Activated CD4-positive, alpha-beta memory T cell treated with anti-CD3 and anti-CD28 coated beads, Interleukin-2, amount 10 ng/mL, durations not matched to agents 7 days and 5 days (primary cell): ENCODE results near the gene ITGAL. TPM values are rescaled to one million over a fixed set of nuclear protein-coding genes. Genes with fewer than 3 reads are reported as not detected.

Experiments
- CTCF ChIA-PET: fragments of 350-600 bp; sonication (Branson Sonifier 250); formaldehyde crosslinking; loops from one replicate; lab custom pipeline; 2021; ENCODE audit warnings: antibody characterized with exemption, inconsistent platforms; lab: Charles Lee
- POLR2A ChIA-PET: fragments of 350-600 bp; sonication (Branson Sonifier 250); formaldehyde crosslinking; loops from one replicate; lab custom pipeline; 2021; ENCODE audit warnings: antibody characterized with exemption; lab: Charles Lee
- DNase-seq: peaks from one replicate; pipeline ENCODE4 v3.0.0-alpha.2; 2020
- H3K27ac Mint-ChIP-seq: one replicate; pipeline ENCODE4 v1.8.0; 2021; ENCODE audit warnings: mild to moderate bottlenecking, mixed read lengths
- H3K27me3 Mint-ChIP-seq: one replicate; pipeline ENCODE4 v1.8.0; 2021; ENCODE audit warnings: mixed read lengths
- H3K36me3 Mint-ChIP-seq: one replicate; pipeline ENCODE4 v1.8.0; 2021; ENCODE audit warnings: low read depth, mixed read lengths
- H3K4me1 Mint-ChIP-seq: one replicate; pipeline ENCODE4 v1.8.0; 2021; ENCODE audit warnings: mixed read lengths
- H3K4me3 Mint-ChIP-seq: one replicate; pipeline ENCODE4 v1.8.0; 2021; ENCODE audit warnings: mild to moderate bottlenecking, mixed read lengths
- H3K9me3 Mint-ChIP-seq: one replicate; pipeline ENCODE4 v1.8.0; 2021; ENCODE audit warnings: mixed read lengths
- total RNA-seq, 2 experiments: library from RNA; stranded (reverse); gene quantifications; one replicate each; pipeline ENCODE4 v1.2.3, GENCODE V29; 2021

The ITGAL gene
- total RNA-seq, 2 experiments from 2014 or later = 583 to 586 TPM

DNA sequence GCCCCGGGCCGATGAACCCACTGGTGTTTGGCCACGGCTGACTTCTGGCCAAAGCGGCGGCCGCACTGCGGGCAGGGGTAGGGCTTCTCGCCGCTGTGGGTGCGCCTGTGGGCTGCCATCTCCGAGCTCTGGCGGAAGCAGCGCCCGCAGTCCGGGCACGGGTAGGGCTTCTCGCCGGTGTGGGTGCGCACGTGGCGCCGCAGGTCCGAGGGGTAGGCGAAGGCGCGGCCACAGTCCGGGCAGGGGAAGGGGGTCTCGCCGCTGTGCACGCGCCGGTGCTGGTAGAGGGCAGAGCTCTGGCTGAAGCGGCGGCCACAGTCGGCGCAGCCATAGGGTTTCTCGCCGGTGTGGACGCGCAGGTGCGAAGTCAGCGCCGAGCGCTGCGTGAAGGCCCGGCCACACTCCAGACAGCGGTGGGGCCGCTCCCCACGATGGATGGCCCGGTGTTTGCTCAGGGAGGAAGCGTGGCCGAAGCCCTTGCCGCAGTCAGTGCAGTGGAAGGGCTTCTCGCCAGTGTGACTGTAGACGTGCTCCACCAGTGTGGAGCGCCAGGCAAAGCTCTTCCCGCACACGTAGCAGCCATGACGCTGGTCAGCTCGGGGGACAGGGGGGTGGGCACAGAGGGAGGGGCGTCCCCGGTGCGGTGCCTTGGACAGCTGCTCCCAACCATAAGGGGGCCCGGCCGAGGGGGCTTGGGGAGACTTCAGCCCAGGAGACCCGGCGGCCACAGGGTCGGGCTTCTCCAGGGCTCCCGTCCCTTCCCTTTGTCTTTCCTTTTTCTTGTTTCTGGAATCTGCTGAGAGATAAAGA lies 83.0 kb downstream of the ITGAL start:
- no peak for DNase-seq
- H3K36me3 Mint-ChIP-seq = peaks cover 38% of the 10 kb centered on the region

DNA sequence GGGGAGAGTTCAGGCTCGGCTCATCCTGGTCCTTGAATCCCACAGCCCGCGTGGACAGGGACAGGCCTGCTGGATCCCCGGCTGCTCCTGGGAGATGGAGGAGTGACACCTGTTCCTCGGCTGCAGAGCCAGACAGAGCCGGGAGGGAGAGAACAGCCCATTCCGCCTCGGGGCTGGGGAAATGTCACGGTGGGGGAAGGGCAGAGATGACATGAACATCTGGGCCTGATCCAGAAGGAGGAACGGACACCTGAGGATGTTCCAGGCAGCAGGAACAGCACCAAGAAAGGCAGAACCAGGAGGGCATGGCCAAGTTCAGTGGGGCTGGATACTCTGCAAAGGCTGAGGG lies 83.6 kb downstream of the ITGAL start:
- ChIA-PET CTCF (interaction anchor here (2.7 to 4.0 kb wide), 2 partner anchors 21 to 27 kb away, joined by 18 to 90 read pairs; partner anchors contain the start of gene ZNF747), POLR2A (interaction anchor here (2.5 to 4.2 kb wide), 3 partner anchors 10 to 29 kb away, joined by 7 to 189 read pairs (median 41); partner anchors contain the start of genes ZNF747 and ZNF785)
- Mint-ChIP-seq H3K4me3 (peak overlapping the region; percentile 59), H3K27me3 (no peaks in the 10 kb centered on the region), H3K9me3 (no peaks in the 10 kb centered on the region), H3K36me3 (peaks cover 38% of the 10 kb centered on the region), H3K4me1 (peaks cover 64% of the 10 kb centered on the region), H3K27ac (peak overlapping the region; percentile 40)
- no peak for DNase-seq

More for the DNA sequence above, 83.0 kb downstream of the ITGAL start:
- peaks cover 65% of the 10 kb centered on the region for H3K4me1 Mint-ChIP-seq
- ChIA-PET POLR2A (interaction anchor here (1.5 to 2.5 kb wide), 3 partner anchors 10 to 20 kb away, joined by 5 to 22 read pairs (median 7); partner anchors contain the start of genes ZNF688 and ZNF747), CTCF (interaction anchor here (1.2 to 4.0 kb wide), 2 partner anchors 20 to 21 kb away, joined by 6 to 90 read pairs; partner anchors contain the start of gene ZNF747)
- no peaks in the 10 kb centered on the region for H3K27me3 Mint-ChIP-seq
- H3K27ac Mint-ChIP-seq = peak overlapping the region; percentile 40
- H3K4me3 Mint-ChIP-seq = peak overlapping the region; percentile 59
- no peaks in the 10 kb centered on the region for H3K9me3 Mint-ChIP-seq

- no peak for DNase-seq
- H3K36me3 Mint-ChIP-seq = peaks cover 35% of the 10 kb centered on the region
- peaks cover 56% of the 10 kb centered on the region for H3K4me1 Mint-ChIP-seq
- POLR2A ChIA-PET = interaction anchor here (0.7 to 6.5 kb wide), 28 partner anchors 8 to 750 kb away, joined by 3 to 189 read pairs (median 4); partner anchors contain the start of genes DCTPP1, PRR14, ZNF688 and ZNF747
- CTCF ChIA-PET = interaction anchor here (0.7 to 4.0 kb wide), 15 partner anchors 8 to 139 kb away, joined by 3 to 90 read pairs (median 7); partner anchors contain the start of genes DCTPP1, PRR14, ZNF688 and ZNF747
- no peaks in the 10 kb centered on the region for H3K9me3 Mint-ChIP-seq
- H3K4me3 Mint-ChIP-seq = peak overlapping the region; percentile 86
- no peaks in the 10 kb centered on the region for H3K27me3 Mint-ChIP-seq
- H3K27ac Mint-ChIP-seq = peak overlapping the region; percentile 90
Measured at GRCh38 chr16:30557707-30557956, 85.1 kb downstream of the ITGAL start.

DNA sequence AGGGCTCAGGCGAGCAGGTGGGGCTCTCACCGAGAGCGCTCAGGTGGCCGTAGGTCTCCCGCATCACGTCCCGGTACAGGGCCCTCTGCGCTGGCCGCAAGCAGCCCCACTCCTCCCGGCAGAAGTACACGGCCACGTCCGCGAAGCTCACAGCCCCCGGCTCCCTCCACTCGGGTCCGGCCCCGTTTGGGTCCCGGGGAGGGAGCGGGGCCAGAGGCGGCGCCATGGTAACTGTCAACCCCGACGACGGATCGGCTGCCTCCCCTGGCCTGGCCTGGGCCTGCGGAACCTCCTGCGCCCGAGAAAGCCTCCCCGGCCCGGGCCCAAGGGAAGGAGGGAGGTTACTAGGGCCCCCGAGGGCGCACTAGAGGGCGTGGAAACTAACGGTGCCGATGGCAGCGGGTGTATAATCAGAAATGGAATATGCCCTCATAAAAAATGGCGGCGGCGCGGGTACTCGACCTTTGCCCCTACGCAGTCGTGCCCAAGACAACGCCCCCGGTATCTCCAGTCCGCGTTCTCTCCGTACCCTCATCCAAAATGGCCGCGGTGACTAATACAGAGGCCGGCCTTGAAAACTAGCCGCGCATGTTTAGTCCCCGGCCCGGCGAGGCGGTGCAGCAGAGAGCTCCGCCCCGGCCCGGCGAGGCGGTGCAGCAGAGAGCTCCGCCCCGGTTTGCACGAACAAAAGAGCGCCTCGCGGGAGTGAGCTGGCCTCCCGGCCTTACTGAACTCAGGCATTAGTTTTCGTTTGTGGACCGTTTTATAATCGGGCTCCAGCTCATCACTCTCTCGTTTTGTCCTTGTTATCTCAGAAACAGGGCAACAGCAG lies 85.6 kb downstream of the ITGAL start, which contains the start of gene ZNF764:
Gene ZNF764, minus strand, starts transcription at position 418 of the 832 bp plus-strand sequence. Its CDS starts 192 bp downstream, at position 226.
- peak within 1 kb of the TSS; percentile 86 for H3K4me3 Mint-ChIP-seq

GRCh38 chr16:30558789-30559377 lies 86.3 kb downstream of the ITGAL start:
- Mint-ChIP-seq H3K27me3 (no peaks in the 10 kb centered on the region), H3K27ac (peak overlapping the region; percentile 90), H3K4me3 (peak overlapping the region; percentile 86), H3K36me3 (peaks cover 23% of the 10 kb centered on the region), H3K4me1 (peaks cover 44% of the 10 kb centered on the region), H3K9me3 (no peaks in the 10 kb centered on the region)
- ChIA-PET POLR2A (interaction anchor here (0.7 to 6.5 kb wide), 22 partner anchors 9 to 1696 kb away, joined by 3 to 189 read pairs (median 4); partner anchors contain the start of genes DCTPP1, PRR14, SEPTIN1 and ZNF688), CTCF (interaction anchor here (0.8 to 4.0 kb wide), 14 partner anchors 9 to 224 kb away, joined by 3 to 90 read pairs (median 6); partner anchors contain the start of genes DCTPP1, ZNF688, ZNF747 and ZNF785)
- no peak for DNase-seq

More for the DNA sequence above, 85.6 kb downstream of the ITGAL start, which contains the start of gene ZNF764:
- H3K27ac Mint-ChIP-seq = peak within 1 kb of the TSS; percentile 90
- ChIA-PET CTCF (interaction anchor here (0.7 to 4.0 kb wide), 18 partner anchors 7 to 223 kb away, joined by 3 to 90 read pairs (median 6); partner anchors contain the start of genes DCTPP1, ZNF688, ZNF747 and ZNF785), POLR2A (interaction anchor here (0.7 to 6.5 kb wide), 35 partner anchors 8 to 1696 kb away, joined by 3 to 189 read pairs (median 3); partner anchors contain the start of genes DCTPP1, PRR14, SEPTIN1 and ZNF688)
- no peaks in the 10 kb centered on the region for H3K9me3 Mint-ChIP-seq
- peaks cover 30% of the 10 kb centered on the region for H3K36me3 Mint-ChIP-seq
- DNase-seq = peak; percentile 99
- no peaks in the 10 kb centered on the region for H3K27me3 Mint-ChIP-seq
- H3K4me1 Mint-ChIP-seq = peaks cover 51% of the 10 kb centered on the region

GRCh38 chr16:30559690-30560089 lies 87.1 kb downstream of the ITGAL start:
- ChIA-PET POLR2A (interaction anchor here (3.1 to 6.5 kb wide), 4 partner anchors 8 to 26 kb away, joined by 39 to 189 read pairs (median 85); partner anchors contain the start of genes ZNF688, ZNF747 and ZNF785), CTCF (interaction anchor here (2.3 to 4.0 kb wide), 2 partner anchors 24 kb away, joined by 9 to 90 read pairs; partner anchors contain the start of gene ZNF747)
- Mint-ChIP-seq H3K36me3 (peaks cover 15% of the 10 kb centered on the region), H3K4me1 (peaks cover 37% of the 10 kb centered on the region), H3K27ac (no peak overlapping the region), H3K9me3 (no peaks in the 10 kb centered on the region), H3K27me3 (no peaks in the 10 kb centered on the region), H3K4me3 (peak overlapping the region; percentile 22)
- no peak for DNase-seq

DNA sequence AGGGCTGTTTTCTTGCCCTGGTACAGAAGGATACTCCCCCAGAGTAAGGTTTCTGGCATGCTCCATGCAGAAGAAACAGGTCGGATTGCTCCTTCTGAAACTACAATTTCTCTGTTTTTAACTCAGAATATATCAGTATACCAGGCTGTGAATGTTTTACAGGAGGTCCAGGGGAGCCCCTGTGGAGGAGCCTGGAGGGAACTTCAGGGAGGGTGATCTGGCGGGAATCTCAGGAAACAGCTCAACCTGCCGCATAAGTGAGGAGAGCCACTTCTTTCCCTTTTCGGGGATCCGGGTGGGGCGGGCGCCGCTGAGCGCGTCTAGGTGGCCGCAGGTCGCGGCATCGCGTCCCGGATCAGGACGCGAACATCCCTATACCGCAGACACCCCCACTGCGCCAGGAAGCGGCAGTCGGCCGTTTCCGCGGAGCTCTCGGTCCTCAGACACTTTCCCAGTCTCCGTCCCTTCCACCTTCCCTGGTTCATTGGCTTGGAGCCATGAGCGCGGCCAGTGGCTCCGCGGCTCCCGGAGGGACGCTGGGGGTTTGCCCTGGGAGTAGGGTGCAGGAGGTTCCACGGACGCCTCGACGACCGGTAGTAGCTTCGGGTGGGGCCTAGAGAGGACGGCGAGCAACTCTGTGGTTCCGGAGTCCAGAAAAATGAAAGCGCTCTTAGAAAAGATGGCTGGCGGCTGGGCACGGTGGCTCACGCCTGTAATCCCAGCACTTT lies 88.7 kb downstream of the ITGAL start:
- ChIA-PET POLR2A (interaction anchor here (0.9 to 6.5 kb wide), 6 partner anchors 8 to 49 kb away, joined by 3 to 129 read pairs (median 5); partner anchors contain the start of genes ZNF688, ZNF689 and ZNF747), CTCF (interaction anchor here (0.7 to 2.3 kb wide), 5 partner anchors 10 to 132 kb away, joined by 3 to 9 read pairs (median 4); partner anchors contain the start of genes DCTPP1, ZNF688 and ZNF747)
- peak; percentile 33 for DNase-seq
- Mint-ChIP-seq H3K27ac (peak overlapping the region; percentile 85), H3K4me1 (peaks cover 30% of the 10 kb centered on the region), H3K4me3 (peak overlapping the region; percentile 78), H3K27me3 (no peaks in the 10 kb centered on the region), H3K36me3 (peaks cover 6% of the 10 kb centered on the region), H3K9me3 (no peaks in the 10 kb centered on the region)

DNA sequence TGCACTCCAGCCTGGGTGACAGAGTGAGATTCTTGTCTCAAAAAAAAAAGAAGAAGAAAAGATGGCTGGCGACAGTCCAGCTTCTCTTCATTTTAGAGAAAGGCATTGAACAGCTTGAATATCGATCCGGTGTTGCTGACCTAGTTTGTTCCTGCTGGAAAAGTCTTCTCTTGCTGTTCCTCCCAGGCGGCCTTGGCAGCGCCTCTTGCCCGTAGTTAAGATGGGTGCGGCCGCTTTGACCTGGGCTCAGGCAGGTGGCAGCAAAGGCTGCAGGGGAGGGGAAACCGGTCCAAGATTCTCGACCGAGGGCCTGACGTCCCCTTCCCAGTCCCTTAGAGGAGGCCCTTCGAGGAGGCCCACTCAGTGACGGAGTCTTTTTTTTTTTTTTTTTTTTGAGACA lies 89.5 kb downstream of the ITGAL start:
- no peaks in the 10 kb centered on the region for H3K27me3 Mint-ChIP-seq
- POLR2A ChIA-PET = interaction anchor here (0.9 to 6.5 kb wide), 4 partner anchors 9 to 48 kb away, joined by 3 to 129 read pairs (median 5); partner anchors contain the start of genes ZNF688 and ZNF689
- H3K4me1 Mint-ChIP-seq = peaks cover 35% of the 10 kb centered on the region
- peaks cover 4% of the 10 kb centered on the region for H3K36me3 Mint-ChIP-seq
- peak overlapping the region; percentile 78 for H3K4me3 Mint-ChIP-seq
- CTCF ChIA-PET = interaction anchor here (0.7 to 2.3 kb wide), 4 partner anchors 9 to 132 kb away, joined by 3 to 9 read pairs (median 4); partner anchors contain the start of genes DCTPP1, ZNF688 and ZNF747
- DNase-seq = no peak
- H3K9me3 Mint-ChIP-seq = no peaks in the 10 kb centered on the region
- peak overlapping the region; percentile 85 for H3K27ac Mint-ChIP-seq

GRCh38 chr16:30565526-30565925 lies 93.0 kb downstream of the ITGAL start:
- no peak overlapping the region for H3K27ac Mint-ChIP-seq
- H3K27me3 Mint-ChIP-seq = no peaks in the 10 kb centered on the region
- CTCF ChIA-PET = interaction anchor here (0.8 to 1.7 kb wide), 4 partner anchors 8 to 43 kb away, joined by 3 to 6 read pairs (median 4); no protein-coding TSS in a partner anchor

DNA sequence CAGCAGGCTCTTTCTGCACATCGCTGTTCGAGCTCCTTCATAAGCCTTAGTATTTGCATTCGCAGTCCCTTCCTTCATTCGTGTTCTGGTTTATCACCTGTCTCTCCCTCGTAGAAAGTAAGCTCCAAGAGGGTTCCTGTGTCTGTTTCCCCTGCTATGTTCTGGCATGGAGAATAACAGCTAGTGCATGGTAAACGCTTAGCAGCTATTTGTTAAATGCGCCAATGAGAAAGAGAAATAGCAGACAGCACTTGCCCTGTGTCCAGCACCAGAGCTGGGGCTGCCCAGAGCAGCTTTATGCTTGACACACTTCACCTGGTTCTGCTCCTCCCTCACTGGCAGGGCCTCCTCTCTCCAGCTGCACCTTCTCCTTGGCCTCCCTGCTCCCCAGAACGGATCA lies 93.4 kb downstream of the ITGAL start:
- CTCF ChIA-PET = interaction anchor here (0.5 to 1.7 kb wide), 5 partner anchors 8 to 43 kb away, joined by 3 to 6 read pairs (median 3); no protein-coding TSS in a partner anchor

More at GRCh38 chr16:30565526-30565925, 93.0 kb downstream of the ITGAL start:
- DNase-seq = no peak
- Mint-ChIP-seq H3K4me1 (peaks cover 47% of the 10 kb centered on the region), H3K4me3 (no peak overlapping the region), H3K9me3 (no peaks in the 10 kb centered on the region), H3K36me3 (peaks cover 4% of the 10 kb centered on the region)
- POLR2A ChIA-PET = interaction anchor here (0.7 to 5.8 kb wide), 6 partner anchors 9 to 89 kb away, joined by 3 to 53 read pairs (median 5); partner anchors contain the start of genes ZNF747 and ZNF785

More for the DNA sequence above, 93.4 kb downstream of the ITGAL start:
- H3K4me3 Mint-ChIP-seq = no peak overlapping the region
- POLR2A ChIA-PET = interaction anchor here (0.7 to 5.8 kb wide), 4 partner anchors 9 to 32 kb away, joined by 3 to 53 read pairs (median 16); partner anchors contain the start of genes ZNF747 and ZNF785
- no peaks in the 10 kb centered on the region for H3K27me3 Mint-ChIP-seq
- no peak for DNase-seq
- H3K4me1 Mint-ChIP-seq = peaks cover 47% of the 10 kb centered on the region
- H3K27ac Mint-ChIP-seq = peak overlapping the region; percentile 99
- H3K9me3 Mint-ChIP-seq = no peaks in the 10 kb centered on the region
- H3K36me3 Mint-ChIP-seq = peaks cover 4% of the 10 kb centered on the region
